Right lobe of liver (tissue), 4 donors: Measurements from ENCODE around the gene ATXN1.

ENCODE experiments used
- CTCF ChIP-seq, 4 donors: fragments of 200-600 bp in 3 of 4; fragments of 450-650 bp in 1 of 4; IDR thresholded peaks; one replicate each; pipeline versions ENCODE4 v1.5.1 to v1.8.0; 2016 to 2022; ENCODE audit warnings: antibody characterized with exemption in 4 of 4, mild to moderate bottlenecking in 2 of 4
- POLR2A ChIP-seq: fragments of 450-650 bp; IDR thresholded peaks from one replicate; pipeline ENCODE4 v1.6.1; 2017; ENCODE audit warnings: antibody characterized with exemption, mild to moderate bottlenecking
- donor health status: DM: no; HTN: no; CAD: no.
- donor health status: DM: no; HTN: no; CAD: no.
- donor health status: DM: no; HTN: yes; CAD: no.

- TF ChIP-seq CTCF (IDR thresholded peaks at IDR 0.05) (no peak), POLR2A (no peak)
These were observed 37.4 kb downstream of the ATXN1 start for GRCh38 chr6:16723826-16724225.
